SIG-M5 (cell line): Measurements from ENCODE around the gene HOXA2.

Source experiments
- DNase-seq: peaks from one replicate; lab custom pipeline; 2025; lab: John Stamatoyannopoulos, UW

Gene HOXA2

DNA sequence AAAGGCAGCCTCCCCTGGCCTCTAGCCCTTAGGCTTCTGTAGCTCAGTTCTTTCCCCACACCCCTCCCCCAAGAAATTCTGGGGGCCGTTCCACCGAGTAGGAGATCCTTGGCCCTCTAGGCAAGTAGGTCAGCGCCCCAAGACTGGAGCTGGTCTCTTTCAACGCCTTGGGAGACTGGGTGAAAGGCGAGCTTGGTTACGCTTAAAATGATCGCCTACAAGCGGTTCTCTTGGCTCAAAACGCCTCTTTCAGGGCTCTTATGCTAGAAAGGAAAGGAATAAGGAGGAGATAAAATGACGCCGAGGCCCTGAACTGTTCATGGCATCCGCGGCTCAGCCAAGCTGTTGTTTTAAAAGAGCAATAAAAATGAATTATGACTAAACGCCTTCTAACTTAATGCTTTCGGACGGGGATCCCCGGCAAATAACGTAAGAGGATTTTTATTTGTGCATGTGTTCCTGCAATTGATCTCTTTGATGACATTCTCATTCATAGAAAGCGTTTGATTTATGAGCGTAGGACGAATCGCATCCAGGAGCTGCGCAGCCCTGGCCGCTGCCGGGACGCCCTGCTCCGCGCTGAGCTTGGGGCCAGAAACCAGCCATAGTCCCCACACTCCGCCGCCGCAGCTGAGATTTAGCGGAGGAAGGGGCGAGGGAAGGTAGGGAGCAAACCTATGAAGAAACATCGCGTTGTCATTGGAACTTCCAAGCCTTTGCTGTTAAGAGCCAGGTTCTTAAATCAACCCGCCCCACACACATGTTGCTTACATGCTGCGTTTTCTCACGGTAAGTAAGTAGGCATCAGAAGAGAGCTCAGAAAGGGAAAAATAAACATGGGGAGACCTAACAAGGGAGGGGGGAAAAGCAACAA is 3.7 kb downstream of the HOXA2 start:
- DNase-seq, result no peak

DNA sequence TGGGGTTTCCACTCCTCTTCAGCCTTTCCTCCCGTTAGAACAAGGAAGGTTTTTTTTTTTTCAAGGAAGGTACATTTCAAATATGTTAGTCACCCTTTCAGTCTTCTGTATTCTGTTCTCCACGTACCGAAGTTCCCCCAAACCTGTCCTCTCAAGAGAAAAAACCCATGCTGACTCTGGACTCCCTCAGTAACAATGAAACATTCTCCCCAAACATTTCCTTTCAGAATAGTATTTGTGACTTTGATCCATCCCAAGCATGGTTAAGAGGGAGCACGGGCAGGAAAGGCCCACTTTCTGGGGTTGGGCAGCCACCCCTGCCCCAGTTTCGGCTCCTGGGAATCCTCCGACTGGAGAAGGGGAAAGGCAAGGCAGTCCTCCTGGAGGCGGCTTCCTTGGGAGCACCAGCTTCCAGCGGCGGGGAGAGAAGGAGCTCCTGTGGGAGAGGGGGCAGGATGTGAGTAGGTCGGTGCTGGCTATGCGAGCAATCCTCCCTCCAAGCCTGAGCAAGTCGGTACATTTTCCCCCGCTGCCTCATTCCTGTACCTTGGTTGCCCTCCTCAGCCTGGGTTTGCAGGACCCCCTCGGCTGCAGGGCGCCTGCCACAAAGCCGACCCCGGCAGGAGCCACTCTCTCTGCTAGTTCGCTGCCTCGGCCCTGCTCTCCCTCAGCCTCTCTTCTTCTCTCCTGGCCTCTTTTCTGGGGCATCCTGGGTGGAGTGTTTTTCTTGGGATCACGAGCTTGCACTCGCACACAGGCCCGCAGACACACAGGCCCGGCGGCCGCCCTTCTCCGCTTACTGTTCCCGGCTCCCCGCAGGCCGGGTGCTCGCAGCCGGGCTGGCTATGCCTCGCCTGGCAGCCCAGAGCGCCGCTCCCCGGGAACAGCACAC is 4.6 kb downstream of the HOXA2 start:
- DNase-seq, result no peak

DNA sequence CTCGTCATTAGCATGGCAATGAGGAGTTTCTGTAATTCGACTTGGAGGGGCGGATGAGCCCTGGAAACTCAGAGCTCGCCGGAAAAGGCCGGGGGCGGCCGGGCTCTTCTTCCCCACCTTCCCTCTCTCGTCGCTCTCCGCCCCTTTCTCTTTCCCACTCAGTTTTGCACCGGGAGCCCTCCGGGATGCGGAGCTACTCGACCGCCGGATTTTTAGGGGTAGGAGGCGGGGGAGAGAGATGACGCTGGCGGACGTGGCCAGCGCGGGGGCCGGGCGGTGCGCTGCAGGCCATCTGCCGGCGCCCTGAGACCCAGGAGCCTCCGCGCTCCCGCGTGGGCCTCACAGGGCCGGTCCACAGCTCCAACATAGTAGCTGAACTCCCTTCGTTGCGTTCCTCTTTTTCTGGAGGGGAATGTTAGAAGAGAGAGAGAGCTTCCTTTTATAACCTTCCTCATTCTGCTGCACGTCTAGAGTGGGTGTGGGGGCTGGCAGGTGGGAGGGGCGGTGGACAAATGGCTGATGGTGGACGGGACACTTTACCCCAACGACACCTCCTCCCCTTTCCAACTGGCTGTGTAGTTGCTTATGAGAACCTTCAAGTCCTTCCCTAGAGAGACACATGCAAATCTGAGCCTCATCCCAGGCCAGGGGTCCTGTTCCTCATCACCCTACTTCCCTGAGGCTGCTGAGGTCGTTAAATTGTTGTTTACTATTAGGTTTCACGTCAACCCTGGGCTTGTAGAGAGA is 5.5 kb downstream of the HOXA2 start:
- no peak for DNase-seq

DNA sequence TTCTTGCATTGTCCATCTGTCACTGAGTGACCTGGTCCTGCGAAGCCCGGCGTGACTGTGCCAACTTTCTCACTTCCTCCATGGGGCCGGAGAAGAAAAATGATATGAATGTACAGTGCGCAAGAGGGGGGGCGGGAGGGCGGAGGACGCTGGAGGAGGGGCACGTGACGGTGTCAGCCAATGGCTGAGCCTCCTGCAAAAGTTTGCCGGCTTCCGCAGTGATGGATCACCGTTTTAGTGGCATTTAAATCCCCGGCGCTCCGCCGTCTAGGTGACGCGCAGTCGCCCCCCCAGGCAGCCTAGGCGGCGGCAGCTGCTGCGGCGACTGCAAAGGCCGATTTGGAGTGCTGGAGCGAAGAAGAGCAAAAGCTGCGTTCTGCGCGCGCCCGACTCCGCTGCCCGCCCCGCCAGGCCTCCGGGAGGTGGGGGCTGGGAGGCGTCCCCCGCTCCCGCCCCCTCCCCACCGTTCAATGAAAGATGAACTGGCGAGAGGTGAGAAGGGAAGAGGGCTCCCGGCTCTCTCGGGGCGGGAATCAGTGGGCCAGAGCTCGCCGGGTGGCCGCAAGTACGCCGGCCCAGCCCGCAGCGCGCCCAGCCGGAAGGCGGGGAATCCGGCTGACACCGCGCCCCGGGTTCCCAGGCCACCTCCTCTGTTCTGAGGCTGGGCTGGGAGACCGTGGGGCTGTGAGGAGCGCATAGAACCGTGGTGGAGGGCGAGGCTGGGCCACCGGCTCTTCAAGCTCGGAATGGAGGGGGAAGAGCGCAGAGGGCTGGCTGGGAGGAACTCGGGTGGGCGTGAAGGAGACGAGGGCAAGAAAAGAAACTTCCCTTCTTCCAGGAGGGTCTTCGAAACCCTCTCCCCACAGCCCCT is 6.4 kb downstream of the HOXA2 start, which contains the start of gene HOXA1:
Gene HOXA1 (minus strand): TSS at position 104 of the 871 bp plus-strand sequence. CDS start 88 bp downstream, at position 16.
- peak; percentile 23 for DNase-seq

DNA sequence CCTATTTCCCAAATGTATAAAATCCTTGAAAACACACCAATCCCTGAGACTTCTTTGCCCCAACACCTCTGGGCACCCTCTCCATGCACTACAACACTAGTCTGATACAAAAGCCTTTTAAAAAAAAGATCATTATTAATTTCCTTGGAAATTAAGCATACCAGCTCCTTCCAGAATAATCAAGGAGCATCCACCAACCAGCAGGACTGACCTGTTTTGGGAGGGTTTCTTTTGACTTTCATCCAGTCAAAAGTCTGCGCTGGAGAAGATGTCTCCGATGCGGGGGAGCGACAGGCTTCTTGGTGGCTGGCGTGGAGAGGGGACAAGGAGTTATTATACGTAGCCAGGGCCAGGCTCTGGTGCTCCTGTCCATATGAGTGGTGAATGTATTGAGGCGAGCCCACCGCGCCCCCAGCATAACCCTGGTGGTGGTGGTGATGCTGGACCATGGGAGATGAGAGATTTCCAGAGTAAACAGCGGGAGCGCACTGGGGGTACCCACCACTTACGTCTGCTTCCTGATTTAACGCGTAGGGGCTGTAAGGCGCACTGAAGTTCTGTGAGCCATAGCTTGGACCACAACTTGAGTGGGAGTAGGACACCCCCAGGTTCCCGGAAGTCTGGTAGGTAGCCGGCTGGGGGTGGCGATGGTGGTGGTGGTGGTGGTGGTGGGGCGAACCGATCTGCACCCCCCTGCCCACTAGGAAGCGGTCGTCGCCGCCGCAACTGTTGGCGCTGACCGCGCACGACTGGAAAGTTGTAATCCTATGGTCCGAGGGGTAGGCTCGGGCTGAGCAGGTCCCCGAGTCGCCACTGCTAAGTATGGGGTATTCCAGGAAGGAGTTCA is 7.2 kb downstream of the HOXA2 start:
- no peak for DNase-seq

DNA sequence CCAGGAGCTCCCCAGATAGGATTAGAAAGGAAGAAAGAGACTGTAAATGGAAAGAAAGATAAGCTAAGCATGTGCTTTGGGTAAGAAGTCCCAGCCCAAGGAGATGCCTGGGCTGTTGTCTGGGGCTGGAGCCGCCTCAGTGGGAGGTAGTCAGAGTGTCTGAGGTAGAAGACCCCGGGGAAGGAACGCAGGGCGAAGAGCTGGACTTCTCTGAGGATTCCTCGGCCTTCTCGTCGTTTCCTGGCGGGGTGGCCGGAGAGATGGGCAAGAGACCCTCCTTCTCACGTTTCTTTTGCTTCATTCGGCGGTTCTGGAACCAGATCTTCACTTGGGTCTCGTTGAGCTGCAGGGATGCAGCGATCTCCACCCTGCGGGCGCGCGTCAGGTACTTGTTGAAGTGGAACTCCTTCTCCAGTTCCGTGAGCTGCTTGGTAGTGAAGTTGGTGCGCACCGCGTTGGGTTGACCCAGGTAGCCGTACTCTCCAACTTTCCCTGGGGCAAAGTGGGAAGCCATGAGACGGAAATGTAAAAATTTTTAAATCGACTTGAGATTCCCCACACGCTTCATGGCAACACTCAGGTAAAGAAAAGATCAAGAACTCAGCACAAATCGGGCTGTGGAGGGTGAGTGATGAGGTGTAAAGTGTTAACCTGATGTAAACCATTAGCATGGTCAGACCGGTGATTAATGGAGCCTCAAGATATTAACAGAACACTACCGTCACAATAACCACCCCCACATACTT is 8.0 kb downstream of the HOXA2 start:
- DNase-seq, result no peak

DNA sequence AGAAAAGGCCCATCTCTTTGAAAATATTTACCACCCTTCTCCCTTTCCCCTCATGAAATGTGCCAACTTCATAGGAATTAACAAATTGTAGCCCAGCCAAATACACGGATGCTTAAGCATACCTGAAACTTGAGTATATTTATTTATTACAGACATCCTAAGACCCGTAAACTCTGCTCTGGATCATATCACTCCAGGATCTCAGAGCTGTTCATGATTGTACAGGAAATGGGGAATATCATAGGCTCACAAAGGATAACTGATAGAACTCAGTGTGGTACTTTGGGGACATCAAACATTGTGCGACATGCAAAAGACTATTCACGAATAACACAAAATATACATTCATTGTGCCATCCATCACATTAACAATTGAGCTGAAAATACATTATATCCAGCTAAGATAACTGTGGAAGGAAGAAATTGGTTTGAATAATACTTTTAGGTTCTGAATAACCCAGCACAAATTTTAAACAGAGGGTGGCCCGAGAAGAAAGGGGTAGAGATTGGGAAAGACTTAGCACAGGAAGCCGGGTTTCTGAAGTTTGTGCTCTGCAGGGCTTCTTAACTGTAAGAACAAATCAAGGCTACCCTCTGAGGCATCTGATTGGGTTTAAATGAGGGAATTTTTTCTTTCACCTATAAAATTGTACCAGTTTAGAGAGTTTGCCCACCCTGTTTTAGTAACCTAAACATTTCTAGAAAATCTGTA is 9.1 kb downstream of the HOXA2 start:
- no peak for DNase-seq

DNA sequence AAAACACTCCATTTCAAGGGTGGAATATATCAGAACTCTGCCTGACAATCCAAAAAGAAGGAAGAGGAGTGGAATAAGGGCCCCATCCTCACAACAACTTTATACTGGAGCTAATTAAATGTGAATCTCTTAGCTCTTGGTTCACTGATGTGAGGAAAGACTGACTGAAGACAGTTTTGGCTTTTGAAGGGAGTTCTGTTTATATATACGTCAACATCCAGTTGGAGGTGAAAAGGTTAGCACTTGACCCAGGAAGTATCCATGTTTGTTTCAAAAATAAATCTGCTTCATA is 9.7 kb downstream of the HOXA2 start:
- DNase-seq, result no peak

DNA sequence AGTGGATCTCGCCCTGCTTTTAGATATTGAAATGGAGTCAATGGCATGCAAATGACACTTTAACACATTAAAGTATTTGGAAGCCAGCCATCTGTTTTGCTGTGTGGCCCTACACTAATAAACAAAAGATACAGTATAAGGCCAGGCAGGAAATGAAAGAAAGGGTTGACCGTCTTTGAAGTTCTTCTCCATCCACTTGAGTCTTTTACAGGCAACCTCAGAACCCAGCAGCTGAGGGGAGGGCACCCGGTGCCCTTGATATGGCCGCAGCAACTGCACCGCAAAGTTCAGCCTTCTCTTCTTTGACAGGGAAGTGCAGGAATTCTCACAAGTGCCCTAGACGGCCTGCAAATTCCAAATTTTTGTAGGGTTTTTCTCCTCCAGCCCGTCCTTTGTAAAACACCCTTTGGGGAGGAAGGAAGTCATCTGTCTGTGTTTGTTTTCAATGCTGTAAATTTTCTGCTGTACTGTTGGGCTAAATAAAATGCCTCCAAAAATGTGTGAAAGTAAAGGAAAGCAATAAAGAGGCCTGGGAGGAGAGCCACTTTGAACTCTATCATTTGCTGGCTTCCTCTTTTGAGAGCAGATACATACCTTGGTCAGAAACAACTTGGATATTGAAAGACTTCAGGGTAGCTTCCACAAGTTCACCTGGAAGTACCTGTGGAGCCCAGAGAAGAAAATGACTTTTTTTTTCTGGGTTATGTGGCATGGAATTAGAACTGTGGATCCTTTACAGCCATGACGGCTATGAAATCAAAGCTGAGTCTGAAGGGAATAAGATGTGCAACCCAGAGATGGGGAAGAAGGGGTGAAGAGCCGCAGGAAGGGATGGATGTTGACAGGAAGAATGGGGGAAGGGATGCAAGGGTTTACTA is 10.3 kb downstream of the HOXA2 start:
- no peak for DNase-seq

DNA sequence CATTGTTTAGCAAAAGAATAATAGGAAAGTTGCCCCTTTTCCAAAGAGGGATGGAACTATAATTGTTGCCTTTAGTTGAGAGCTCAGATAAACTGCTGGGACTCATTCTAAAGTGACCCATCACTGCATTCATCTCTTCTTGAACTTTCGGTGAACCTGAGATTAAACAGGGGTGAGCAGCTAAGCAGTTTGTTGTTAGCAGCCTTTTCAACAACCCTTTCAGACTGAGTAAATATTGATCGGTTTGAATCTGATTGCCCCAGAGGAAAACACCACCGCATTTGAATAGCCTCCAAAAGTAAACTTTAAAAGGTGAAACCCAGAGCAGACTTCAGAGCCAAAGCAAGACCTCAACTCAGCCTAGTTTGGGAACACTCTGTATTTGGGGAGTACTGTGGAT is 11.4 kb downstream of the HOXA2 start:
- no peak for DNase-seq

DNA sequence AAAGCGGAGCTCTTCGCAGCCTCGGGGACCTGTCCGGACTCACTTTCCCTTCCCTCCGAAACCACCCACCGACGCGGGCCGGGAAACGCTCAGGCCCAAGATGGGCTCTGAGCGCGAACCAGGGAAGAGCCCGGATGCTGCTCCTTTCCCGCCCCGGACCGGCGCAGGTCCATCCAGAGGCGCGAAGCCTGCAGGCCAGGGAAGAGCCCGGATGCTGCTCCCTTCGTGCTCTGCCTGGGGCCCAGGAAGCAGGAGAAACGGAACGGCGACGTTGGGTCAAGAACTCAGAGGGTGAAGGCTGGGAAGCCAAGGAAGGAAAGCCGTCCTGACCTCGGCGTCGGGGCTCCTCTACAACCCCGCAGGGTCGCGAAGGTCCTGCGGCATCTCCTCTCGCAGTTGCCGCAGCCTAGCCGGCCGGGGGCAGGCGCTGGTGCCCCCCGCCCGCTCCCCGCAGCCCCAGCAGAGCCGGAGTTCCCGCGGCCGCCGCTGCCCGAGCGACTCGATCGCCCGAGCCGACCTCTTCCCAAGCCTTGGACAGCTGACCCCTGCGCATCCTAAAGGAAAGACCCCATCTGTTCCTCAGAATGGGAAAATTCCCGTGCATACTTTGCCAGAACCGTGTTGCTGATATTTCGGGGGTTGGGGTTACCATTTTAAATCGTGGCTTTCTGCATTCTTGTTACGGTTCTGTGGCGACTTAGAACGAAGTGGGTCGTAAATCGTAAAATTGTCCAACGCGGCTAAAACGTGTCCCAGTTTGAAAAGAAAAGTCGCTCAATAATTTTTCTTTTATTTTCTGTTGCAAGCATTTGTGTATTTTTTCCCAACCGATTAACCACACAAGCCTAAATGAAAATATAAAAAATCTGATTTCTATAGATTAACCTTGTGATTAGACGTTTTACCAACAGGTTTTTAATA is 14.2 kb downstream of the HOXA2 start:
- DNase-seq, result no peak

DNA sequence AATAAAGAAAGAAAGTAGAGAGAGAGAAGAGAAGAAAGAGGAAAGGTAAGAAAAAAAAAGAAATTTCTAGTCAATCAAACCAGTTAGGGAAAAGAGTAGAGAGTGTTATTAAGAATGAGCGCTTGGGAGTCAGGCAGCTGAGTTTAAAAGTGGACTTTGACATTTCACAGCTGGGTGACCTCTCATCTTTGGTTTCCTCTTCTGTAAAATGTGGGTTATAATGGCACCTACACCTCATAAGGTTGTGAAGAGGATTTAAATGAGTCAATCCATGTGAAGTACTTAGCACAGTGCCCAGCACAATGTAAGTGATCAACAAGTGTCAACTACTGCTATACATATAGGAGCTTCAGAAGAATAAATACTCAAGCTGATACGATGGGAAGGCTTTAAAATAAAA is 18.8 kb downstream of the HOXA2 start:
- DNase-seq, result no peak

DNA sequence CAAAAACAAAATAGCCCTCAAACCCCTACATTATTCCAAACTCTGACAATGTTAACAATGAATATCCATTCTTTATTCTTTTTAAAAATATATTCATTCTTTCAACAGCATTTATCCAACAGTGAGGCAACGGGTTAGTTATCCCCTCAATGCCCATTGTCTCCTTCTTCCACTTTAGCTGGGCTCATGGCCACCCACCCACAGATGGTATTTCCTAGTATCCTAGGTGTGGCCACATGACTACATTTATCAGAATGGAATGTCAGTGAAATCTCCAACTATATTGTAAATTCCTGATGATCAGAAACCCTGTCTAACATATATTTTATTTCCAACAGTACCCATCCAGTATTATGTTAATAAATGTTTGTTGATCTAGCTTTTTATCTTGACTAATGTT is 20.3 kb downstream of the HOXA2 start:
- no peak for DNase-seq

DNA sequence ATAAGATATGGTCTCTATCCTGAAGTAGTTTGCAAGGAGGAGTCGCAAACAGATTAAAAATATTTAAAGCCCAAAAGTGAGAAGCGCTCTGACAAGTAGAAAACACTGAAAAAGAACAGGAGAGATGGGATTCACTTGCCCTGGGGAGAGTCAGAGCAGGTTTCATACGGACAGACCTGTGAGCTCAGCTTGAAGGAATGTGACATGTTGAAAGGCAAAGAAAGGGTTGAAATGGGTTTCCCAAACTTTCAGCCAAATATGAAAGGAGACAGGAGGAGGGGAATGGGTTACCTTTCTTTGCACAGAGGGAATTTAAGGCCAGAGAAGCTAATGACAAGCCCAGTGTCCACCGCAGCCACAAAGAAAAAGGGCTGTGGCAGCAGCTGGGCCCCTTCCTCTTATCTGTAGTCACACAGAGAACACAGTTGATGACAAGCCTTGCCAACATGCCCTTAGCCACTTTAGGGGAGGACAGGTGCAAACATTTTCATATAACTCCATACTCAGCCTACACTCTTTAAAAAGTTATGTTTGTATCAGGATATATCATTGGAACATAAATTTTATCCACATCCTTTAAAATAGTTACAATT is 21.5 kb downstream of the HOXA2 start:
- DNase-seq, result no peak

DNA sequence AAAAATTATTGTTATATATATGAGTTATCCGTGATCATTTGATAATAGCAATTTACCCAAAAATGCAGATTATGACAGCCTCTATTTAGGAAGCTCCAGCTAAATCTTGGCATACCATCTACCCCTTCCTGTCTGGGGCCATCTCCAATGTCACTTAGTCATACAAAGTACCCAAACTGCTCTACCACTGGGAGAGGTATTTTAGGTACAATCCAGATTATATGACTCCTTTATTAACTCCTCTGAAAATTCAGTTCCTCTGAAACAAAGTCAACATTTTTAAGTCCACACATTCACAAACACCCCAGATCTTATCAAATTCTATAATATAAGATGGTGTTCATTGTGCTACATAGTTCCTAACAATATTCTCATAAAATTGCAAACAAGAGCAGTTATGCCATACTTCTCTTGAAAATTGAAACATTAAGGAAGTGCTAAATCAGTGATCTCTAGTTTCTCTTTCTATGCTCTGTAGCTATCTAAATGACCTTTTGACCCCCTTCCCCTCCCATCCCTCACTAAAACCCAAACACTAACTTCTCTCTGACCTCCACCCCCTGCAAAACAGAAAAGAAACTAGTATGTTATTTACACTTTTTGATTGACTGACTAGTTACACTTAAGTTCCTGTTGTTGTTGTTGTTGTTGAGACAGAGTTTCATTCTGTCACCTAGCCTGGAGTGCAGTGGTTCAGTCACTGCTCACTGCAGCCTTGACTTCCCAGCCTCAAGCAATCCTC is 23.1 kb downstream of the HOXA2 start:
- no peak for DNase-seq
